Tibial nerve (tissue), 4 donors: Measurements from ENCODE around the gene KDM8. TPM values are rescaled to one million over a fixed set of nuclear protein-coding genes. Genes with fewer than 3 reads are reported as not detected.

Experiments used
- DNase-seq, 2 donors: peaks; one replicate each; pipeline ENCODE4 v3.0.0-alpha.2; 2019; ENCODE audit warnings: low spot score in 2 of 2
- H3K27ac ChIP-seq, 4 donors: fragments of 200-600 bp; sonication (generic) in 3 of 4; one replicate each; pipeline ENCODE4 v1.5.1; 2017 to 2019; ENCODE audit warnings: mild to moderate bottlenecking in 1 of 4
- H3K27me3 ChIP-seq, 2 donors: fragments of 200-600 bp; sonication (generic) in 1 of 2; one replicate each; pipeline versions ENCODE4 v1.5.1 to v1.6.0; 2017 to 2019
- H3K36me3 ChIP-seq, 3 donors: fragments of 200-600 bp; sonication (generic); one replicate each; pipeline ENCODE4 v1.5.1; 2018 to 2019
- H3K4me1 ChIP-seq, 4 donors: fragments of 200-600 bp; sonication (generic) in 3 of 4; one replicate each; pipeline ENCODE4 v1.5.1; 2017 to 2019
- H3K4me3 ChIP-seq, 4 donors: fragments of 200-600 bp; sonication (generic) in 3 of 4; one replicate each; pipeline ENCODE4 v1.5.1; 2017 to 2019; ENCODE audit warnings: mild to moderate bottlenecking in 1 of 4, moderate library complexity in 1 of 4
- H3K9me3 ChIP-seq, 4 donors: fragments of 200-600 bp; sonication (generic) in 3 of 4; one replicate each; pipeline ENCODE4 v1.5.1; 2017 to 2019
- EP300 ChIP-seq, 2 donors: sonication (generic); formaldehyde crosslinking; IDR thresholded peaks; one replicate each; pipeline ENCODE4 v1.6.1; 2017; ENCODE audit warnings: antibody characterized with exemption in 2 of 2, mild to moderate bottlenecking in 1 of 2
- POLR2A ChIP-seq, 2 donors: fragments of 450-650 bp; IDR thresholded peaks; one replicate each; pipeline ENCODE4 v1.6.1; 2017; ENCODE audit warnings: antibody characterized with exemption in 2 of 2, mild to moderate bottlenecking in 2 of 2, moderate library complexity in 2 of 2
- WGBS, 2 donors: methylation state at CpG; one replicate each; pipeline ENCODE4 v1.1.5; 2018; 5-methylcytosine and 5-hydroxymethylcytosine counted together
- total RNA-seq, 4 donors: library from RNA; depleted of rRNA; stranded (reverse); fragments of >200 nt; gene quantifications; one replicate each; pipeline ENCODE4 v1.1.0, GENCODE V29; 2016
- TF ChIP-seq, protein P1 (sequence below), 5 experiments: fragments of 200-600 bp in 3 of 5; fragments of 450-650 bp in 2 of 5; sonication (generic) in 3 of 5; IDR thresholded peaks; one replicate each; pipeline ENCODE4 v1.5.1; 2016 to 2019; ENCODE audit warnings: antibody characterized with exemption in 5 of 5, mild to moderate bottlenecking in 3 of 5, moderate library complexity in 2 of 5

The KDM8 gene
- total RNA-seq, 4 donors from 2014 or later: 2.3 to 7.6 (median 4.8) TPM

DNA sequence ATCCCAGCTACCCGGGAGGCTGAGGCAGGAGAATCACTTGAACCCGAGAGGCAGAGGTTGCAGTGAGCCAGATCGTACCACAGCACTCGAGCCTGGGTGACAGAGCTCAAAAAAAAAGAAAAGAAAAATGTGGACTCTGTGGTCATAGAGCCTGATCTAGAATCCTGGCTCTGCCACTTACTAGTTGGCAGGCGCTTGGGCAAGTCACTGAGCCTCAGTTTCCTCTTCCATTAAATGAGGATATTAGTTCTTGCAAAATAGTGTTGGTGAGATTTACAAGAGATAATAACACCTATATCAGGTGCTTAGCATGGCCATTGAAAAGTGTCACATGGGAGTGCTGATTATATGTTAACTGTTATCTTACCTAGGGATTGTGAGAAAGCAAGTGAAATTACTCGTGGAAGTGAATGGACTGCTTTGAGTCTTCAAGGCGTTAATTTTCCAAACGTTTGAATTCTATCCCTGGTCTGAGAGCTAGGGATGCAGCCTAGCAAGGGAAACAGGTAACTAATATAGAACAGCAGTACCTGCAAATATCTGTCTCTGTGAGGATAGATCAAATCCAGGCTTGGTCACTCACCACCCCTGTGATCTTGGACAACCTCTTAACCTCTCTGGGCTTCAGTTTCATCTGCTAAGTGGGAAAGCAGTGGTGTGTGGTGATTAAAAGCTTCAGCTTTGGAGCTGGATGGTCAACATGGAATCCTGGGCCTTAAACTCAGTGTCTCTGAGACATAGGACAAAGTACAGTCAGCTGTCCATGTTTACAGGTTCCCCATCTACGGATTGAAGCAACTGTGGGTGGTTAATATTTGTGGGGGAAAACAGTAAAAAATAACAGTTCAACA lies 66.2 kb downstream of the KDM8 start:
- Histone ChIP-seq H3K27ac (peak overlapping the region in 3 of 4 donors; percentile 75 to 90 (median 87)), H3K4me1 (peaks cover 0 to 16% (median 2%) of the 10 kb centered on the region in 4 donors), H3K36me3 (no peaks in the 10 kb centered on the region), H3K9me3 (no peaks in the 10 kb centered on the region), H3K4me3 (peak overlapping the region; percentile 70 to 87 (median 73)), H3K27me3 (no peaks in the 10 kb centered on the region)
- WGBS, 2 donors: 83 to 85% methylated on average over 9 of the region's 9 CpGs
- no peak for DNase-seq
- TF ChIP-seq POLR2A (IDR thresholded peaks at IDR 0.05) (no peak), EP300 (IDR thresholded peaks at IDR 0.05) (no peak)
- TF ChIP-seq, protein P1, sequence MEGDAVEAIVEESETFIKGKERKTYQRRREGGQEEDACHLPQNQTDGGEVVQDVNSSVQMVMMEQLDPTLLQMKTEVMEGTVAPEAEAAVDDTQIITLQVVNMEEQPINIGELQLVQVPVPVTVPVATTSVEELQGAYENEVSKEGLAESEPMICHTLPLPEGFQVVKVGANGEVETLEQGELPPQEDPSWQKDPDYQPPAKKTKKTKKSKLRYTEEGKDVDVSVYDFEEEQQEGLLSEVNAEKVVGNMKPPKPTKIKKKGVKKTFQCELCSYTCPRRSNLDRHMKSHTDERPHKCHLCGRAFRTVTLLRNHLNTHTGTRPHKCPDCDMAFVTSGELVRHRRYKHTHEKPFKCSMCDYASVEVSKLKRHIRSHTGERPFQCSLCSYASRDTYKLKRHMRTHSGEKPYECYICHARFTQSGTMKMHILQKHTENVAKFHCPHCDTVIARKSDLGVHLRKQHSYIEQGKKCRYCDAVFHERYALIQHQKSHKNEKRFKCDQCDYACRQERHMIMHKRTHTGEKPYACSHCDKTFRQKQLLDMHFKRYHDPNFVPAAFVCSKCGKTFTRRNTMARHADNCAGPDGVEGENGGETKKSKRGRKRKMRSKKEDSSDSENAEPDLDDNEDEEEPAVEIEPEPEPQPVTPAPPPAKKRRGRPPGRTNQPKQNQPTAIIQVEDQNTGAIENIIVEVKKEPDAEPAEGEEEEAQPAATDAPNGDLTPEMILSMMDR (IDR thresholded peaks at IDR 0.05): no peak

DNA sequence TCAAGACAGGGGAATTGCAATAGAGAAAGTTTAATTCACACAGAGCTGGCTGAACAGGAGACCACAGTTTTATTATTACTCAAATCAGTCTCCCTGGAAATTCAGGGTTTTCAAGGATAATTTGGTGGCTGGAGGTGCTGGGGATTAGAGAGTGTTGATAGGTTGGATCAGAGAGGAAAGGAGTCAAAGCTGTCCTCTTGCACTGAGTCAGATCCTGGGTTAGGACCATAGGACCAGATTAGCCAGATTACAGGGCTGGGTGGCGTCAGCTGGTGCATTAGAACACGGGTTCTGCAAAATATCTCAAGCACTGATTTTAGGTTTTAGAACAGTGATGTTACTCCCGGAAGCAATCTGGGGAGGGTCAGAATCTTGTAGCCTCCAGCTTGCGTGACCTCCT lies 67.0 kb downstream of the KDM8 start:
- Histone ChIP-seq H3K9me3 (no peaks in the 10 kb centered on the region), H3K4me1 (peaks cover 0 to 16% (median 2%) of the 10 kb centered on the region in 4 donors), H3K27me3 (no peaks in the 10 kb centered on the region), H3K27ac (no peak overlapping the region), H3K4me3 (no peak overlapping the region), H3K36me3 (no peaks in the 10 kb centered on the region)
- no peak for DNase-seq
- 93 to 97% methylated on average over 4 of the region's 4 CpGs for WGBS, 2 donors
- TF ChIP-seq, protein P1 (IDR thresholded peaks at IDR 0.05): no peak
- TF ChIP-seq EP300 (IDR thresholded peaks at IDR 0.05): no peak

Other genes with a start within 250 kb of the KDM8 start
- not detected for gene C16orf82, start 136.6 kb upstream of the KDM8 start, total RNA-seq
- gene NSMCE1, start 65.2 kb downstream of the KDM8 start, total RNA-seq: 10 to 100 TPM; 27.7 to 41.4 (median 31.5) TPM
- 10 to 100 TPM; 19.2 to 43.3 (median 39.3) TPM for gene IL4R, start 110.4 kb downstream of the KDM8 start, total RNA-seq
- gene IL21R, start 198.6 kb downstream of the KDM8 start, total RNA-seq: 1 to 10 TPM in 1 of 4 donors, under 1 TPM in 1, not detected in 2; 0.21 to 1.2 TPM